GM21381 (cell line): ENCODE data around the gene LZIC.

Source experiments
- ATAC-seq: cut with Tn5 transposase; IDR thresholded peaks from one replicate; pipeline ENCODE4 v1.9.1; 2021; ENCODE audit warnings: mild to moderate bottlenecking, moderate library complexity; ENCODE audit not compliant: unreplicated experiment

Gene LZIC

DNA sequence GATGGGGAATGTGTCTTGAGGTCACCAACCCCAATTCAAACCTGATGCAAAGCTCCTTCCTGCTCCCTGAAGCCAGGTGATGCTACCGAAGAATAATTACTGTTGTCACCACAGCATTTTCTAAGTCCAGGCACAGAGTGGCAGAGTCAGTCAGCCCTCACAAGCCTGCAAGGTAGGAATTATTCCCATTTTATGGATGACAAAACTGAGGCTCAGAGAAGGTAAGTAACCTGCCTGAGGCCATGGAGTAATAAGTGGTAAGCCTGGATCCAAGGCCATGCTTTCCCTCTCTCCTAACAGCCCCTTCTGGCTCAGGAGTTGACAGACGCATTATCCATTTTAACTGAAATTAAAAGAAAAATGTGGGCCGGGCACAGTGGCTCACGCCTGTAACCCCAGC lies 56.1 kb downstream of the LZIC start:
- no peak for ATAC-seq

DNA sequence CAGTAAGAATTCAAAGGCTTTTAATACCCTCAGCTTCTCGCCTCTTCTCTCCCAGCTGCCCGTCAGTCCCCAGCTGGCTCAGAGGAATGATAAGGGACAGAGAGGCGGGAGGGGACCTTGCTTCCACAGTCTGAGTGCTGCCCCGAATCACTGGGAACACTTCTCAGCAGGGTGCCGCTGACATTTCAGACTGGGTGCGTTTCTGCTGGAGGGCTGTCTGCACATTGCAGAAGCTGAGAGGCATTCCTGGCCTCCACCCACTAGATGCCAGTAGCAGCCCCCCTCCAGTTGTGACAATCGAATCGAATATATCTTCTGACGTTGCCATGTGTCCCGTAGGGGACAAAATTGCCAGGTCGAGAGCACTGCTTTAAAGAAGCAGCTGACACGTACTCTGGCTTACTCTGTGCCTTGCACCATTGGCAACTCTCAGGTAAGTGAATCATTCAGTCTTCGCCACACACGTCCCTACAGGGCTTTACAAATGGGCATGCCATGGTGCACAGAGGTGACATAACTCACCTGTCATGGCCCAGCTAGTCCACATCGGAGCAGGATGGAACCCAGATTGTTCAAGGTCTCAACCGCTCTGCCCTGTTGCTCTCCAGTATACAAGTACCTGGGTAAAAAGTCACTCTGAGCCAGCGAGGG lies 57.0 kb downstream of the LZIC start:
- ATAC-seq, result no peak

DNA sequence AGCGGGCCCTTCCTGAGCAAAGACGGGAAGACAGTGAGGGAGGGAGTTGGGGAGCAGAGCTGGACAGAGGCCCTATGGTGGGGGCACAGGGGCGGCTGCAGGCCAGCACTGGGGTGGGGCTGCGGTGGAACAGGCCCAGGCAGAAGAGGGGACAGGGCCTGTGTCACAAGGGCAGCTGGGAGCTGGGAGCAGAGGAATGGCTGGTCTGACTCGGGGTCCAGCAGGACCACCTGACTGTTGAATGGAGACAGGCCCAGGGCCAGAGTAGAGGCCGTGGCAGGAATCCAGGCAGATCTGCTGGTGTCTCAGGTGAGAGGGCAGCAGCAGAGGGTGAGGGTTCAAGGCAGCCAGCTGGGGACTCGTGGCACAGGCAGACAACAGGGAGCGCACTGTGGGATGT lies 58.4 kb downstream of the LZIC start:
- ATAC-seq, result no peak

DNA sequence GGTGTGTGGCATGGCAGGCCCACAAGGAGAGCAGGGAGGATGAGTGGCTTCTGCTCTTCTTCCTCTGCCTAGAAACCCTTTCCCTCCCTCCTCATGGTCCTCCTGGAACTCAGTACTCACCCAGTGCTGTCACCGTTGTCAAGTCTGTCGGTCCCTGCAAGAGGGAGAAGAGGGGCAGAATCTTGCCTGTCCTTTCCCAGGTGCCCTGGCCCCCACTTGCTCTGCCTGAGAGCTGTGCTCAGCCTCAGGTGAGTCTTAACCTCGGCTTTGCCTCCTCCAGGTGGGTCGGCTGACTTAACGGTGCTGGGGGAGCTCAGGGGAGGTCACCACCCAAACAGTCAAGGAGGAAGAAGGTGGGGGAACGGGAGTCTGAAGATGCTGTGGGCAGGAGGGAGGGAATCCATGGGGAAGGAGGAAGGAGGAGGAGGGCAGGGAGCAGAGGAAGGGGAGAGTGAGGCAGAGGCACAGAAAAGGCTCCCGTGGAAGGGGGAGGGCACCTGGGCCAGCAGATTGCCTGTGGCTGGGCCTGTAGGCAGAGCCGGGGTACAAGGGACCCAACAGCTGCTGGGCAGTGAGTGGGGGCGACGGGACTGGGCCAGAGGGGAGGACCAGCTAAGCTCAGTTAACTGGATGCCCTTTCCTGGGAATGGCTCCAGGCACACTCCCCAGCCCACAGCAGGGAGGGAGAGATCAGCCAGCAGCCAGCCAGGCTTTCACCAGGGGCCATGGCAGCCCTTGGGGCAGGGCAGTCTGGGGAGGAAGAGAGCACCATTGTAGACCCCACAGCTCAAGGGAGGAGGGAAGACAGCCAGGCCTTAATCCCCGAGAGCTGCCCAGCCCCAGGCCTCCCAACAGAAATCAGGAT lies 59.4 kb downstream of the LZIC start:
- ATAC-seq, result no peak

DNA sequence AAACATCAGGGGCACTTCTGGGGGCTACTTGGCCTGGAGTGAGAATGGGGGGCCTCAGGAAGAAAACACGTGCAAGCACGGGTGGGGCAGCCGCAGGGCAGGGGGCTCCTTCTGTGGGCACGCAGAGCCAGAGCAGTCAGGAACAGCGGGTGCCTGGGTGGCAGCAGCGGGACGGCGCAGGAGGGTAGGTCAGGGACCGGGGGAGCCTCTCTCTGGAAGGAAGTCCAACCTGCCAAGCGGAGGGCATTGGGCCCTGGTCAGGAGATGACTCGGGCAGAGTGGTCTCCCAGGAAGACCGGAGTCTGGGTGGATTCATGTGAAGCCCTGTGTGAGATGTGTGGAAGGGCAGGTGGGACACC lies 60.3 kb downstream of the LZIC start:
- no peak for ATAC-seq

DNA sequence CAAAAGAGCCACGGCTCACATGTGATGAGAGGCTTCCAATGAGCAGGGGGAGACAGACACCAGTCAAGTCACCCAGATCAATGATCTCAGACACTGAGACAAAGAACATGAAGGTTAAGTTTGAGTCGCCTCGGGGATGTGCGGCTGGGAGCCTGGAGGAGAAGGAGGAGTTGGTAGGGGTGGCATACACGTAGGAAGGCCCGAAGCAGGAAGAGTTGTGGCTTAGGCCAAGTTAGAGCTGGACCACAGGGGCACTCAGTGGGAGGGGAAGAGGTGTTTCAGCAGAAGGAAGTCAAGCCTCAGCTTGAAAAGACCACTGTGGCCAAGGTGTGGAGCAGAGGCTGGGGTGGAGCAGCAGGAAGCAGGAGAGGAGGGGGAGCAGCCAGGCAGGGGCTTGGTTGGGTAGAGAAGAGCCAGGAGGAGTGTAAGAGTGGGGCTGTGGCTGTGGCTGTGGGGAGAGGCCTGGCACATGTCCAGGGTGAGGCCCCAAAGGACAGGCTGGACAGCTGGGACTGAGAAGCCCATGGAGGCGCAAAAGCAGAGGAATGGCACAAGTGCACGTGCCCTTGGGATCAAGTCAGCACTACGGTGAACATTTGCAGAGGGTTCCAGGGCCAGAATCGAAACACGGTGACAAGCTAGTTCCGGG lies 60.8 kb downstream of the LZIC start:
- ATAC-seq, result no peak

DNA sequence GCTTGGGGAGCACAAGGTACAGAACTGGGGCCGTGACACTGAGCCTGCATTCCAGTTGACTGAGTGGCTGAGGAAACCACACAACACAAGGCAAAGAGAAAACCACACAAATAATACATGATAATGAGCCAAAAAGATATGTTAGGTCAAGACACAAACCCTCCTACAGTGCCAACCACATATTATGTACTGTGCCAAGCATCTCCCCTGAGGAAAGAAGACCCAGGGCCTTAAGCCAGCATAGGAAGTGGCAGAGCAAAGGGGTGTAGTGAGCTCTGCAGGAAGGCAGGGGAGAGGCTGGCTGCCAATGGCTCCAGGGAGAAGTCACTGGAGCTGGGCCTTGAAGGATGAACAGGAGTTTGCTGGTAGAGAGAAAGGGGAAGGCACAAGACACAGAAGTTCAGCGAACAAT lies 61.3 kb downstream of the LZIC start:
- ATAC-seq, result no peak
